Endothelial cell of umbilical vein (primary cell): ENCODE data around the gene EEF2K. TPM values are rescaled to one million over a fixed set of nuclear protein-coding genes. Genes with fewer than 3 reads are reported as not detected.

Experiments
- BruUV-seq: library from RNA; stranded (reverse); fragments of 400-500 nt; replicated peaks from 2 replicates; lab custom pipeline; 2021; lab: Mats Ljungman, UMichigan
- CTCF ChIA-PET: fragments of 300-600, 350-600 bp; sonication (Branson Sonifier 250); formaldehyde crosslinking; loops from one replicate; lab custom pipeline; 2021; ENCODE audit warnings: antibody characterized with exemption, inconsistent platforms; lab: Charles Lee
- POLR2A ChIA-PET: fragments of 300-600, 350-600 bp; sonication (Branson Sonifier 250); formaldehyde crosslinking; loops from one replicate; lab custom pipeline; 2021; ENCODE audit warnings: antibody characterized with exemption, inconsistent platforms; lab: Charles Lee
- DNase-seq: peaks from one replicate; pipeline ENCODE4 v3.0.0-alpha.2; 2011; ENCODE audit warnings: low read depth, low spot score
- FAIRE-seq: peaks from 2 replicates; lab custom pipeline; 2011; peaks lifted over from hg19 to GRCh38; lab: Jason Lieb, UNC
- H2AFZ ChIP-seq: 2 replicates; pipeline ENCODE4 v1.6.0; 2012; ENCODE audit warnings: low read depth, low read length, control low read depth, inconsistent platforms
- H3K27ac ChIP-seq: 2 replicates; pipeline ENCODE4 v1.5.1; 2011; ENCODE audit warnings: low read depth, mild to moderate bottlenecking, control low read depth, low read length, moderate library complexity; ENCODE audit not compliant: insufficient read depth
- H3K27me3 ChIP-seq, 2 experiments: 2 replicates each; pipeline versions ENCODE4 v1.6.0 to v1.6.1; 2011; ENCODE audit warnings: low read length in 2 of 2, mixed read lengths in 1 of 2; ENCODE audit not compliant: control insufficient read depth in 2 of 2, insufficient read depth in 2 of 2
- H3K36me3 ChIP-seq, 2 experiments: 2 replicates in 1 of 2; 3 replicates in 1 of 2; pipeline ENCODE4 v1.5.1; 2011; ENCODE audit warnings: low read length in 2 of 2, mild to moderate bottlenecking in 1 of 2, moderate library complexity in 1 of 2; ENCODE audit not compliant: control insufficient read depth in 2 of 2, insufficient read depth in 2 of 2; ENCODE audit errors: extremely low read depth in 1 of 2
- H3K4me1 ChIP-seq: 3 replicates; pipeline ENCODE4 v1.5.1; 2011; ENCODE audit warnings: mild to moderate bottlenecking, low read length; ENCODE audit not compliant: control insufficient read depth, insufficient read depth; ENCODE audit errors: extremely low read depth
- H3K4me2 ChIP-seq: 2 replicates; pipeline ENCODE4 v1.6.1; 2011; ENCODE audit warnings: low read length, control low read depth, mixed read lengths; ENCODE audit not compliant: insufficient read depth
- H3K4me3 ChIP-seq, 3 experiments: fragments of 200-600 bp in 1 of 3; sonication (generic), shearing (Covaris generic) in 1 of 3; replicated peaks in 1 of 3; 2 replicates each; pipeline ENCODE4 v1.5.1; 2011 to 2016; ENCODE audit warnings: control low read depth in 3 of 3, low read length in 3 of 3, mild to moderate bottlenecking in 2 of 3, inconsistent platforms in 1 of 3, low read depth in 1 of 3, moderate library complexity in 1 of 3; ENCODE audit not compliant: insufficient read depth in 1 of 3
- H3K79me2 ChIP-seq: 2 replicates; pipeline ENCODE4 v1.6.0; 2012; ENCODE audit warnings: low read length, inconsistent platforms; ENCODE audit not compliant: control insufficient read depth, insufficient read depth
- H3K9ac ChIP-seq: replicated peaks from 2 replicates; pipeline ENCODE3; 2011; ENCODE audit warnings: low read length, control low read depth; ENCODE audit not compliant: insufficient read depth; ENCODE audit errors: extremely low read depth
- H3K9me1 ChIP-seq: replicated peaks from 3 replicates; pipeline ENCODE4 v1.6.0; 2011; ENCODE audit warnings: mild to moderate bottlenecking, low read length; ENCODE audit not compliant: control insufficient read depth, insufficient read depth; ENCODE audit errors: extremely low read depth
- H3K9me3 ChIP-seq: replicated peaks from 2 replicates; pipeline ENCODE4 v1.5.1; 2012; ENCODE audit warnings: low read length, inconsistent platforms; ENCODE audit not compliant: control insufficient read depth, insufficient read depth
- H4K20me1 ChIP-seq: replicated peaks from 2 replicates; pipeline ENCODE3; 2011; ENCODE audit warnings: mild to moderate bottlenecking, low read length; ENCODE audit not compliant: control insufficient read depth, insufficient read depth; ENCODE audit errors: extremely low read depth
- EZH2 ChIP-seq: IDR thresholded peaks from 2 replicates; pipeline ENCODE4 v1.6.1; 2012; ENCODE audit warnings: borderline replicate concordance, low read depth, mild to moderate bottlenecking, moderate library complexity, low read length, inconsistent platforms; ENCODE audit not compliant: severe bottlenecking
- FOS ChIP-seq: IDR thresholded peaks from 2 replicates; pipeline ENCODE4 v1.6.1; 2011; ENCODE audit warnings: mild to moderate bottlenecking, low read length, moderate library complexity, borderline replicate concordance; ENCODE audit not compliant: insufficient read depth
- GATA2 ChIP-seq: IDR thresholded peaks from 2 replicates; pipeline ENCODE4 v1.7.0; 2011; ENCODE audit warnings: low read depth, mild to moderate bottlenecking, moderate library complexity, mixed read lengths, low read length; ENCODE audit not compliant: insufficient read length, insufficient read depth
- JUN ChIP-seq: IDR thresholded peaks from 2 replicates; pipeline ENCODE4 v1.6.1; 2011; ENCODE audit warnings: borderline replicate concordance, low read depth; ENCODE audit not compliant: insufficient read length, insufficient read depth
- MAX ChIP-seq: IDR thresholded peaks from 2 replicates; pipeline ENCODE4 v1.6.1; 2011; ENCODE audit not compliant: insufficient read depth, insufficient read length
- MYC ChIP-seq: IDR thresholded peaks from one replicate; pipeline ENCODE4 v1.6.1; 2011; ENCODE audit warnings: mild to moderate bottlenecking, low read depth, low read length
- POLR2A ChIP-seq: IDR thresholded peaks from 2 replicates; pipeline ENCODE4 v1.6.1; 2012; ENCODE audit warnings: low read depth, mild to moderate bottlenecking, control low read depth, low read length
- POLR2AphosphoS5 ChIP-seq: IDR thresholded peaks from 2 replicates; pipeline ENCODE4 v1.6.1; 2012; ENCODE audit warnings: low read depth, mild to moderate bottlenecking, control low read depth, low read length, moderate library complexity; ENCODE audit not compliant: insufficient read depth
- dilution Hi-C: fragments of 300-500 bp; cut with MboI; formaldehyde crosslinking; loops from one replicate; pipeline ENCODE4 v1.15.0; 2019; ENCODE audit warnings: low sequenced_read_pairs; ENCODE audit not compliant: extremely low pct_ligation_motif_present
- intact Hi-C: fragments of 100-400 bp; cut with micrococcal nuclease; formaldehyde crosslinking; loops from one replicate; pipeline ENCODE4 v1.10.0; 2022
- polyA plus RNA-seq, 4 experiments: library from polyadenylated mRNA; depleted of rRNA in 3 of 4; stranded (reverse) in 3 of 4; unstranded in 1 of 4; fragments of >200 nt; gene quantifications; 2 replicates each; pipeline versions ENCODE4 v1.2.1 to v1.2.3, GENCODE V29; 2011 to 2012; ENCODE audit warnings: missing spikeins in 1 of 4
- total RNA-seq: library from RNA; stranded (reverse); gene quantifications from 2 replicates; pipeline ENCODE4 v1.2.3, GENCODE V29; 2021
- TF ChIP-seq, protein P1 (sequence below), 2 donors: IDR thresholded peaks; 1 replicate in 1 of 2; 2 replicates in 1 of 2; pipeline ENCODE4 v1.5.1; 2011; ENCODE audit warnings: low read length in 2 of 2, mild to moderate bottlenecking in 2 of 2, moderate library complexity in 2 of 2, control low read depth in 1 of 2, inconsistent platforms in 1 of 2, low read depth in 1 of 2; ENCODE audit not compliant: insufficient read depth in 1 of 2; ENCODE audit errors: extremely low read depth in 1 of 2

Gene EEF2K
- total and polyA plus RNA-seq, 2 donors (not counting 3 experiments of a cell fraction or from before 2014, with no cell fraction given) = 16.0 to 48.6 TPM

DNA sequence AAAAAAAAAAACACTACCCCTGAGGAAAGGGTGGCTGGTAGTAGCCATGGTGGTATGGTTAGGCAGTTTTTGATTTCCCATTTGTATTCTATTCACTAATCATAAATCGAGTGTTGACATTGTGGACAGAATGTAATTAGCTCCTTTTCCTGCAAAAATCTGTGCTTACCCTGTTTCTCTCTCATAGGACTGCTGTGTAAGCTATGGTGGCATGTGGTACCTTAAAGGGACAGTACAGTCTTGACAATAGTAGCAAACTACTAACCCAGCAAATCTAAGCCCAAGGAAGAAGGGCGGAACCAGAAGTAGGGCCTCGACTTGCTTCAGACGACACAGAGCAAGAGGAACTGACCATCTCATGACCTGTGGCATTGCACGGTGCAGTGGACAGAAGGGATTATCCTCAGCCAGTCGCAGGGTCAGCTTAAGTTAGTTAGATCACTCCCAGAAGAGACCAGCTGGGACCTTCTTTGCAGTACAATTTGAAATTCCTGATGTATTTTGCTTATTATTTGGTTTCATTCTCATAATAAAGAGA lies 127.4 kb downstream of the EEF2K start:
- H3K9me1 ChIP-seq = no peaks in the 10 kb centered on the region
- dilution Hi-C loops = no loop called here
- H3K4me2 ChIP-seq = no peak overlapping the region
- H2AFZ ChIP-seq = no peak overlapping the region
- peaks cover 21 to 23% of the 10 kb centered on the region in 2 experiments for H3K36me3 ChIP-seq
- intact Hi-C loops = no loop called here
- no peak for TF ChIP-seq JUN
- no peak for TF ChIP-seq MYC
- TF ChIP-seq FOS = no peak
- TF ChIP-seq POLR2AphosphoS5 = no peak
- TF ChIP-seq GATA2 = no peak
- TF ChIP-seq POLR2A = no peak
- TF ChIP-seq EZH2 = no peak
- TF ChIP-seq, protein P1, sequence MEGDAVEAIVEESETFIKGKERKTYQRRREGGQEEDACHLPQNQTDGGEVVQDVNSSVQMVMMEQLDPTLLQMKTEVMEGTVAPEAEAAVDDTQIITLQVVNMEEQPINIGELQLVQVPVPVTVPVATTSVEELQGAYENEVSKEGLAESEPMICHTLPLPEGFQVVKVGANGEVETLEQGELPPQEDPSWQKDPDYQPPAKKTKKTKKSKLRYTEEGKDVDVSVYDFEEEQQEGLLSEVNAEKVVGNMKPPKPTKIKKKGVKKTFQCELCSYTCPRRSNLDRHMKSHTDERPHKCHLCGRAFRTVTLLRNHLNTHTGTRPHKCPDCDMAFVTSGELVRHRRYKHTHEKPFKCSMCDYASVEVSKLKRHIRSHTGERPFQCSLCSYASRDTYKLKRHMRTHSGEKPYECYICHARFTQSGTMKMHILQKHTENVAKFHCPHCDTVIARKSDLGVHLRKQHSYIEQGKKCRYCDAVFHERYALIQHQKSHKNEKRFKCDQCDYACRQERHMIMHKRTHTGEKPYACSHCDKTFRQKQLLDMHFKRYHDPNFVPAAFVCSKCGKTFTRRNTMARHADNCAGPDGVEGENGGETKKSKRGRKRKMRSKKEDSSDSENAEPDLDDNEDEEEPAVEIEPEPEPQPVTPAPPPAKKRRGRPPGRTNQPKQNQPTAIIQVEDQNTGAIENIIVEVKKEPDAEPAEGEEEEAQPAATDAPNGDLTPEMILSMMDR (IDR thresholded peaks at IDR 0.05; ENCODE audit: extremely low read depth in 1 of 2, insufficient read depth in 1 of 2, low read depth in 1 of 2, low read length in 2 of 2) = no peak
- TF ChIP-seq MAX = no peak
- ChIA-PET CTCF (interaction anchor here (0.7 to 1.5 kb wide), 2 partner anchors 12 to 13 kb away, joined by 3 to 5 read pairs; no protein-coding TSS in a partner anchor), POLR2A (no interaction called here)
- no peaks in the 10 kb centered on the region for H3K9me3 ChIP-seq
- no peak overlapping the region for H3K27ac ChIP-seq
- H3K4me3 ChIP-seq = no peak overlapping the region
- no TSS peak for BruUV-seq
- no peak overlapping the region for H3K9ac ChIP-seq
- no peaks in the 10 kb centered on the region for H3K4me1 ChIP-seq
- H3K79me2 ChIP-seq = peaks cover 7% of the 10 kb centered on the region
- H4K20me1 ChIP-seq = no peaks in the 10 kb centered on the region
- no peak for FAIRE-seq
- DNase-seq = no peak
- no peaks in the 10 kb centered on the region for H3K27me3 ChIP-seq
